Right atrium auricular region (tissue), 2 donors: Measurements from ENCODE around the gene SFT2D1. TPM values are rescaled to one million over a fixed set of nuclear protein-coding genes. Genes with fewer than 3 reads are reported as not detected.

ENCODE experiments used
- DNase-seq: peaks from one replicate; pipeline ENCODE4 v3.0.0-alpha.2; 2019; ENCODE audit warnings: low spot score
- H3K27ac ChIP-seq, 2 donors: fragments of 200-600 bp; sonication (generic); 1 replicate in 1 of 2; 2 replicates in 1 of 2; pipeline ENCODE4 v1.5.1; 2016 to 2019
- H3K27me3 ChIP-seq, 2 donors: fragments of 200-600 bp; sonication (generic); one replicate each; pipeline versions ENCODE4 v1.5.1 to v1.6.0; 2017 to 2019
- H3K36me3 ChIP-seq: fragments of 200-600 bp; sonication (generic); one replicate; pipeline ENCODE4 v1.5.1; 2016
- H3K4me1 ChIP-seq, 2 donors: fragments of 200-600 bp; sonication (generic); one replicate each; pipeline versions ENCODE4 v1.5.1 to v1.6.0; 2017 to 2019
- H3K4me3 ChIP-seq, 2 donors: fragments of 200-600 bp; sonication (generic); 1 replicate in 1 of 2; 2 replicates in 1 of 2; pipeline ENCODE4 v1.5.1; 2017 to 2019; ENCODE audit warnings: mild to moderate bottlenecking in 1 of 2, moderate library complexity in 1 of 2
- H3K9me3 ChIP-seq, 2 donors: fragments of 200-600 bp; sonication (generic); one replicate each; pipeline ENCODE4 v1.5.1; 2019
- CTCF ChIP-seq, 2 donors: fragments of 200-600 bp; sonication (generic); IDR thresholded peaks; one replicate each; pipeline ENCODE4 v1.5.1; 2019; ENCODE audit warnings: antibody characterized with exemption in 2 of 2
- total RNA-seq, 2 donors: library from RNA; depleted of rRNA; stranded (reverse); fragments of >200 nt; gene quantifications; one replicate each; pipeline ENCODE4 v1.1.0, GENCODE V29; 2016

SFT2D1 gene
- total RNA-seq, 2 donors from 2014 or later: 29.4 TPM

- DNase-seq: no peak
- H3K4me3 ChIP-seq: no peak overlapping the region
- no peaks in the 10 kb centered on the region for H3K9me3 ChIP-seq
- no peaks in the 10 kb centered on the region for H3K27me3 ChIP-seq
- H3K4me1 ChIP-seq: no peaks in the 10 kb centered on the region
- no peaks in the 10 kb centered on the region for H3K36me3 ChIP-seq
- no peak overlapping the region for H3K27ac ChIP-seq
- TF ChIP-seq CTCF (IDR thresholded peaks at IDR 0.05): no peak
Measured at GRCh38 chr6:166285233-166285632, 57.1 kb downstream of the SFT2D1 start.

GRCh38 chr6:166284640-166285039 is 57.7 kb downstream of the SFT2D1 start:
- Histone ChIP-seq H3K9me3 (no peaks in the 10 kb centered on the region), H3K4me3 (no peak overlapping the region), H3K36me3 (no peaks in the 10 kb centered on the region), H3K4me1 (no peaks in the 10 kb centered on the region), H3K27ac (no peak overlapping the region), H3K27me3 (no peaks in the 10 kb centered on the region)
- no peak for DNase-seq
- TF ChIP-seq CTCF (IDR thresholded peaks at IDR 0.05): no peak

GRCh38 chr6:166282394-166283032 is 59.8 kb downstream of the SFT2D1 start:
- DNase-seq: no peak
- H3K27me3 ChIP-seq: no peaks in the 10 kb centered on the region
- no peaks in the 10 kb centered on the region for H3K36me3 ChIP-seq

GRCh38 chr6:166281104-166281503 is 61.2 kb downstream of the SFT2D1 start:
- DNase-seq: no peak
- no peaks in the 10 kb centered on the region for H3K27me3 ChIP-seq
- no peaks in the 10 kb centered on the region for H3K9me3 ChIP-seq
- H3K36me3 ChIP-seq: no peaks in the 10 kb centered on the region
- H3K4me1 ChIP-seq: no peaks in the 10 kb centered on the region
- no peak overlapping the region for H3K4me3 ChIP-seq
- TF ChIP-seq CTCF (IDR thresholded peaks at IDR 0.05): no peak
- H3K27ac ChIP-seq: no peak overlapping the region

More at GRCh38 chr6:166282394-166283032, 59.8 kb downstream of the SFT2D1 start:
- Histone ChIP-seq H3K27ac (no peak overlapping the region), H3K4me3 (no peak overlapping the region), H3K9me3 (no peaks in the 10 kb centered on the region), H3K4me1 (no peaks in the 10 kb centered on the region)
- no peak for TF ChIP-seq CTCF (IDR thresholded peaks at IDR 0.05)

- TF ChIP-seq CTCF (IDR thresholded peaks at IDR 0.05): no peak
- H3K27ac ChIP-seq: no peak overlapping the region
- no peaks in the 10 kb centered on the region for H3K9me3 ChIP-seq
- no peaks in the 10 kb centered on the region for H3K4me1 ChIP-seq
- no peak for DNase-seq
- H3K4me3 ChIP-seq: no peak overlapping the region
- H3K27me3 ChIP-seq: no peaks in the 10 kb centered on the region
- no peaks in the 10 kb centered on the region for H3K36me3 ChIP-seq
Measured at GRCh38 chr6:166279393-166279679, 63.0 kb downstream of the SFT2D1 start.
